Stimulated activated naive CD8-positive, alpha-beta T cell treated with anti-CD3 and anti-CD28 coated beads, Interleukin-15, Interleukin-2, amounts not matched to agents 100 ng/mL and 50 ng/mL, for 24 hours (primary cell): ENCODE results near the gene SLCO2A1.

Source experiments
- H3K27ac Mint-ChIP-seq: one replicate; pipeline ENCODE4 v1.8.0; 2021; ENCODE audit warnings: mild to moderate bottlenecking, mixed read lengths
- H3K27me3 Mint-ChIP-seq: one replicate; pipeline ENCODE4 v1.8.0; 2021; ENCODE audit warnings: mixed read lengths
- H3K36me3 Mint-ChIP-seq: one replicate; pipeline ENCODE4 v1.8.0; 2021; ENCODE audit warnings: low read depth, mixed read lengths
- H3K4me1 Mint-ChIP-seq: one replicate; pipeline ENCODE4 v1.8.0; 2021; ENCODE audit warnings: low read depth, mixed read lengths
- H3K4me3 Mint-ChIP-seq: one replicate; pipeline ENCODE4 v1.8.0; 2021; ENCODE audit warnings: mild to moderate bottlenecking, mixed read lengths
- H3K9me3 Mint-ChIP-seq: one replicate; pipeline ENCODE4 v1.8.0; 2021; ENCODE audit warnings: mixed read lengths

Gene SLCO2A1

GRCh38 chr3:133896002-133896761 lies 133.5 kb downstream of the SLCO2A1 start:
- Mint-ChIP-seq H3K4me1 (no peaks in the 10 kb centered on the region), H3K36me3 (no peaks in the 10 kb centered on the region), H3K27ac (no peak overlapping the region), H3K9me3 (no peaks in the 10 kb centered on the region), H3K4me3 (peak overlapping the region; percentile 57), H3K27me3 (peaks cover 50% of the 10 kb centered on the region)

GRCh38 chr3:133895208-133896001 lies 134.3 kb downstream of the SLCO2A1 start, which contains the start of gene RAB6B:
Gene RAB6B, minus strand, starts transcription at chr3:133895882. Its CDS starts 416 bp downstream, at chr3:133895466.
- H3K9me3 Mint-ChIP-seq, result no peaks in the 10 kb centered on the region
- H3K4me1 Mint-ChIP-seq, result no peaks in the 10 kb centered on the region
- peaks cover 45% of the 10 kb centered on the region for H3K27me3 Mint-ChIP-seq
- peak within 1 kb of the TSS; percentile 57 for H3K4me3 Mint-ChIP-seq
- H3K36me3 Mint-ChIP-seq, result no peaks in the 10 kb centered on the region
- no peak within 1 kb of the TSS for H3K27ac Mint-ChIP-seq

- Mint-ChIP-seq H3K27ac (no peak overlapping the region), H3K4me1 (no peaks in the 10 kb centered on the region), H3K4me3 (no peak overlapping the region), H3K9me3 (no peaks in the 10 kb centered on the region), H3K27me3 (peaks cover 44% of the 10 kb centered on the region), H3K36me3 (no peaks in the 10 kb centered on the region)
Observed at GRCh38 chr3:133894353-133895207, 135.1 kb downstream of the SLCO2A1 start.

GRCh38 chr3:133893683-133894352 lies 135.9 kb downstream of the SLCO2A1 start:
- H3K4me1 Mint-ChIP-seq, result no peaks in the 10 kb centered on the region
- no peaks in the 10 kb centered on the region for H3K9me3 Mint-ChIP-seq
- H3K36me3 Mint-ChIP-seq, result no peaks in the 10 kb centered on the region
- H3K27ac Mint-ChIP-seq, result no peak overlapping the region
- H3K27me3 Mint-ChIP-seq, result peaks cover 44% of the 10 kb centered on the region
- H3K4me3 Mint-ChIP-seq, result no peak overlapping the region

GRCh38 chr3:133892541-133893231 lies 137.0 kb downstream of the SLCO2A1 start:
- Mint-ChIP-seq H3K27ac (no peak overlapping the region), H3K27me3 (peaks cover 44% of the 10 kb centered on the region), H3K36me3 (no peaks in the 10 kb centered on the region), H3K4me3 (no peak overlapping the region), H3K4me1 (no peaks in the 10 kb centered on the region), H3K9me3 (no peaks in the 10 kb centered on the region)

GRCh38 chr3:133891662-133892378 lies 137.9 kb downstream of the SLCO2A1 start:
- Mint-ChIP-seq H3K9me3 (no peaks in the 10 kb centered on the region), H3K27ac (no peak overlapping the region), H3K4me3 (no peak overlapping the region), H3K36me3 (no peaks in the 10 kb centered on the region), H3K4me1 (no peaks in the 10 kb centered on the region), H3K27me3 (peaks cover 35% of the 10 kb centered on the region)

GRCh38 chr3:133890972-133891644 lies 138.6 kb downstream of the SLCO2A1 start:
- H3K4me3 Mint-ChIP-seq, result no peak overlapping the region
- H3K36me3 Mint-ChIP-seq, result no peaks in the 10 kb centered on the region
- H3K9me3 Mint-ChIP-seq, result no peaks in the 10 kb centered on the region
- H3K4me1 Mint-ChIP-seq, result no peaks in the 10 kb centered on the region
- H3K27ac Mint-ChIP-seq, result no peak overlapping the region
- H3K27me3 Mint-ChIP-seq, result peaks cover 28% of the 10 kb centered on the region

GRCh38 chr3:133890037-133890436 lies 139.7 kb downstream of the SLCO2A1 start:
- Mint-ChIP-seq H3K27ac (no peak overlapping the region), H3K9me3 (no peaks in the 10 kb centered on the region), H3K27me3 (peaks cover 25% of the 10 kb centered on the region), H3K36me3 (no peaks in the 10 kb centered on the region), H3K4me3 (no peak overlapping the region), H3K4me1 (no peaks in the 10 kb centered on the region)

GRCh38 chr3:133888726-133889340 lies 140.9 kb downstream of the SLCO2A1 start:
- Mint-ChIP-seq H3K4me1 (no peaks in the 10 kb centered on the region), H3K9me3 (no peaks in the 10 kb centered on the region), H3K36me3 (no peaks in the 10 kb centered on the region), H3K27me3 (peaks cover 22% of the 10 kb centered on the region), H3K27ac (no peak overlapping the region), H3K4me3 (no peak overlapping the region)

GRCh38 chr3:133887803-133888703 lies 141.7 kb downstream of the SLCO2A1 start:
- peaks cover 14% of the 10 kb centered on the region for H3K27me3 Mint-ChIP-seq
- H3K36me3 Mint-ChIP-seq, result no peaks in the 10 kb centered on the region
- H3K27ac Mint-ChIP-seq, result no peak overlapping the region

GRCh38 chr3:133887074-133887802 lies 142.5 kb downstream of the SLCO2A1 start:
- H3K9me3 Mint-ChIP-seq, result no peaks in the 10 kb centered on the region
- H3K36me3 Mint-ChIP-seq, result no peaks in the 10 kb centered on the region
- no peak overlapping the region for H3K4me3 Mint-ChIP-seq
- peaks cover 9% of the 10 kb centered on the region for H3K27me3 Mint-ChIP-seq
- H3K4me1 Mint-ChIP-seq, result peaks cover 6% of the 10 kb centered on the region
- no peak overlapping the region for H3K27ac Mint-ChIP-seq

More at GRCh38 chr3:133887803-133888703, 141.7 kb downstream of the SLCO2A1 start:
- Mint-ChIP-seq H3K4me1 (no peaks in the 10 kb centered on the region), H3K4me3 (no peak overlapping the region), H3K9me3 (no peaks in the 10 kb centered on the region)
